ENCODE results near the gene SERBP1. TPM values are rescaled to one million over a fixed set of nuclear protein-coding genes. Genes with fewer than 3 reads are reported as not detected.
A peak's percentile ranks its signal among the peaks of the same experiment; 100 is the strongest.

Gene SERBP1
- total RNA-seq, 4 donors from 2014 or later: 115 to 307 (median 143) TPM

GRCh38 chr1:67372136-67372535 lies 58.1 kb downstream of the SERBP1 start:
- H3K27ac ChIP-seq: no peak overlapping the region
- intact Hi-C loops (cut with DNase I; ENCODE audit: low total_unique reads): no loop called here
- H3K4me1 ChIP-seq: no peaks in the 10 kb centered on the region
- no peak overlapping the region for H3K4me3 ChIP-seq
- no peaks in the 10 kb centered on the region for H3K27me3 ChIP-seq
- TF ChIP-seq CTCF (IDR thresholded peaks at IDR 0.05) (no peak), POLR2A (IDR thresholded peaks at IDR 0.05) (no peak)
- no peak for DNase-seq
- no peaks in the 10 kb centered on the region for H3K36me3 ChIP-seq
- no peaks in the 10 kb centered on the region for H3K9me3 ChIP-seq

- Histone ChIP-seq H3K4me3 (no peak overlapping the region), H3K9me3 (no peaks in the 10 kb centered on the region), H3K4me1 (no peaks in the 10 kb centered on the region), H3K27ac (no peak overlapping the region), H3K27me3 (no peaks in the 10 kb centered on the region), H3K36me3 (no peaks in the 10 kb centered on the region)
- no peak for TF ChIP-seq CTCF (IDR thresholded peaks at IDR 0.05)
- no peak for TF ChIP-seq POLR2A (IDR thresholded peaks at IDR 0.05)
- intact Hi-C loops (cut with DNase I; ENCODE audit: low total_unique reads): no loop called here
- DNase-seq: no peak
Measured at GRCh38 chr1:67371681-67372080, 58.5 kb downstream of the SERBP1 start.

- Histone ChIP-seq H3K27me3 (no peaks in the 10 kb centered on the region), H3K27ac (no peak overlapping the region), H3K4me3 (no peak overlapping the region), H3K36me3 (no peaks in the 10 kb centered on the region), H3K9me3 (no peaks in the 10 kb centered on the region), H3K4me1 (no peaks in the 10 kb centered on the region)
- TF ChIP-seq POLR2A (IDR thresholded peaks at IDR 0.05) (no peak), CTCF (IDR thresholded peaks at IDR 0.05) (no peak)
- no peak for DNase-seq
- intact Hi-C loops (cut with DNase I; ENCODE audit: low total_unique reads): no loop called here
Measured at GRCh38 chr1:67371043-67371442, 59.2 kb downstream of the SERBP1 start.

- H3K27ac ChIP-seq: no peak overlapping the region
- H3K4me1 ChIP-seq: no peaks in the 10 kb centered on the region
- no peak for TF ChIP-seq CTCF (IDR thresholded peaks at IDR 0.05)
- H3K36me3 ChIP-seq: no peaks in the 10 kb centered on the region
- H3K4me3 ChIP-seq: no peak overlapping the region
- H3K9me3 ChIP-seq: no peaks in the 10 kb centered on the region
- DNase-seq: no peak
- intact Hi-C loops (cut with DNase I; ENCODE audit: low total_unique reads): no loop called here
- H3K27me3 ChIP-seq: no peaks in the 10 kb centered on the region
Measured at GRCh38 chr1:67368046-67368514, 62.1 kb downstream of the SERBP1 start.

- H3K4me3 ChIP-seq: no peak overlapping the region
- no peak for TF ChIP-seq CTCF (IDR thresholded peaks at IDR 0.05)
- no peak for TF ChIP-seq POLR2A (IDR thresholded peaks at IDR 0.05)
- DNase-seq: peak; percentile 16 to 21
- H3K4me1 ChIP-seq: no peaks in the 10 kb centered on the region
- no peaks in the 10 kb centered on the region for H3K36me3 ChIP-seq
- no peaks in the 10 kb centered on the region for H3K27me3 ChIP-seq
- no peaks in the 10 kb centered on the region for H3K9me3 ChIP-seq
- intact Hi-C loops (cut with DNase I; ENCODE audit: low total_unique reads): no loop called here
- H3K27ac ChIP-seq: no peak overlapping the region
Measured at GRCh38 chr1:67367370-67368045, 62.7 kb downstream of the SERBP1 start.
